Myocyte (in vitro differentiated cells): ENCODE measurements around the gene PNPLA1. TPM values are rescaled to one million over a fixed set of nuclear protein-coding genes. Genes with fewer than 3 reads are reported as not detected.

Experiments
- DNase-seq: peaks from one replicate; pipeline ENCODE4 v3.0.0-alpha.2; 2012; ENCODE audit warnings: low read depth
- total RNA-seq: library from RNA; depleted of rRNA; stranded (reverse); fragments of >200 nt; gene quantifications from 2 replicates; pipeline ENCODE4 v1.2.3, GENCODE V29; 2014

PNPLA1 gene
- total RNA-seq, 1 donor from 2014 or later: not detected

- DNase-seq: no peak
Measured at GRCh38 chr6:36285187-36285671, 15.4 kb downstream of the PNPLA1 start.

GRCh38 chr6:36285797-36286196 lies 15.9 kb downstream of the PNPLA1 start:
- DNase-seq: no peak

GRCh38 chr6:36286858-36287257 lies 17.0 kb downstream of the PNPLA1 start:
- no peak for DNase-seq

- no peak for DNase-seq
Measured at GRCh38 chr6:36289281-36289878, 19.5 kb downstream of the PNPLA1 start.

- no peak for DNase-seq
Measured at GRCh38 chr6:36290668-36291620, 21.1 kb downstream of the PNPLA1 start.

DNA sequence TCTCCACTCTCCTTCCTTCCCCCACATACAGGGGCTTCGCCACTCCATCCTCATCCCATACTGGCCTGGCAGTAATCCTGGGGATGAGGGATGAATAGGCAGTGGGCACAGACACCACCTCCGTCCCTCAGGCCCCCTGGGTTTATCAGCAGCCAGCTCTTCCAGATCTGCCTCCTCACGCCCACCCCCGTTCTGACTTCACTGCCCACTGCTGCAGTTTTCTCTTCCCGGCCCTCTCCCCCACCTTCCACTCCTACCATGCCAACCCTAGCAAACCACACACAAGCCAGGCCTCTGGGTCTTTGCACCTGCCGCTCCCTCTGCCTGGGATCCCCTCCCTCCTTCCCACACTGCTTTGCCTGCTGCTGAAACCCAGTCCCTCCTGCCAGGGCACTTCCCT lies 22.3 kb downstream of the PNPLA1 start:
- peak; percentile 32 for DNase-seq

GRCh38 chr6:36296240-36296639 lies 26.4 kb downstream of the PNPLA1 start:
- no peak for DNase-seq

GRCh38 chr6:36297051-36297450 lies 27.2 kb downstream of the PNPLA1 start:
- peak; percentile 7 for DNase-seq

- peak; percentile 76 for DNase-seq
Measured at GRCh38 chr6:36297511-36297910, 27.7 kb downstream of the PNPLA1 start.

DNA sequence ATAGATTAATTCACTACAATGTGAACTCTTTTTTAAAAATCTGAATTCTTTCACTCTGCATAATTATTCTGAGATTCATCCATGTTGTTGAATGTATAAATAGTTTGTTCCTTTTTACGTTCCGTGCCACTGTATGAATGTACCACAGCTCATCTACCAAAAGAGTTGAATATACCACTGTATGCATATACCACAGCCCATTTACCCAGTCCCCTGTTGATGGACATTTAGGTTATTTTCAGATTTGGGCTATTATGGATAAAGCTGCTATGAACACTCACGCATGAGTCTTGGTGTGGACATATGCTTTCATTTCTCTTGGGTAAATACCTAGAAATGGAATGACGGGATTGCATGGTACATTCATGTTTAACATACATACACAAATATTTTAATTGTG lies 28.2 kb downstream of the PNPLA1 start:
- DNase-seq: no peak

DNA sequence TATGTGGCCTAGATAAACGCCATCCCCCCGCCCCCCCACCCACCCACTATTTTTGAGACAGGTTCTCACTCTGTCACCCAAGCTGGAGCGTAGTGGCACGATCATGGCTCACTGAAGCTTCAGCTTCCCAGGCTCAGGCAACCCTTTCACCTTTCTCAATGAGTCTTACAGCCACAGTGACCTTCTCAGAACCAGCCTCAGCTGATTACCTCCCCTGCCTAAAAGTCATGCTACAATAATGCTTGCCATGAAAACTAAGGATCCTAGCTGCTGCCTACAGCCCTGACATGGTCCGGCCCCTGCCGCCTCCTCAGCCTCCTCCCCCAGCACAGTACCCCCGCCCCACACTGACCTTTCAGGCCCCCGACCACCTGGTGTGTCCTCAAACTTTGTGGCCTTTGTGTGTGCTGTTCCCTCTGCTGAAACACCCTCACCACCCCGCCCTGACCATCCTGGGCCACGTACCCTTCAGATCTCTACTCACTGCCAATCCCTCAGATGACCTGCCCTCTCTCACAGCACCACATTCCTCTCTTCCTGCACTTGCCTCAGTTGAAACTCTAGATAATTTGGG lies 31.3 kb downstream of the PNPLA1 start:
- DNase-seq: no peak

DNA sequence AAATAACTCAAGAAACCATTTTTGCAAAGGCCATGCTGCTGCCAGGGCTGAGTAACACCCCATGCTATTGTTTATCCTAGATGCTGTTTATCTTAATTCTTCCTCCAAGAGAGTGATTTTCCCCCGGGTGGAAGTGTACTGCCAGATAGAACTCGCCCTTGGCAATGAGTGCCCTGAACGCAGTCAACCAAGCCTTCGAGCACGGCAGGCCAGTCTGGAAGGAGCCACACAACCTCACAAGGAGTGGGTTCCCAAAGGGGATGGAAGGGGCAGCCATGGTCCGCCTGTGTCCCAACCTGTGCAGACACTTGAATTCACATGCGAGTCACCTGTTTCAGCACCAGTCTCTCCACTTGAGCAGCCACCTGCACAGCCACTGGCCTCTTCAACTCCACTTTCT lies 31.9 kb downstream of the PNPLA1 start:
- DNase-seq: no peak

- peak; percentile 88 for DNase-seq
Measured at GRCh38 chr6:36302227-36302976, 32.5 kb downstream of the PNPLA1 start.

DNA sequence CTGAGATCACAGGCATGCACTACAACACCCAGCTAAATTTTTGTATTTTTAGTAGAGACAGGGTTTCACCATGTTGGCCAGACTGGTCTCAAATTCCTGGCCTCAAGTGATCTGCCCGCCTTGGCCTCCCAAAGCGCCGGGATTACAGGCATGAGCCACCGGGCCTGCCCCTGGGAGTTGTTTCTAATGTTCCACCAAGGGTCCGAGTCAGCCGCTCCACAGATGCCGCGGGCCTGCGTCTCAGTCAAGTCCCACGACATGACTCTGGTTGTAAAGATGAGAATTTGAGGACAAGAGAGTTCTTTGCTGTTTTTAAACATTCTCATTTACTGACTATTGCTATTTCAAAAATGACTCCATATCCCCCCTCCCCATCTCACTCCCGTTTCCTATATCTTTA lies 36.0 kb downstream of the PNPLA1 start:
- no peak for DNase-seq

DNA sequence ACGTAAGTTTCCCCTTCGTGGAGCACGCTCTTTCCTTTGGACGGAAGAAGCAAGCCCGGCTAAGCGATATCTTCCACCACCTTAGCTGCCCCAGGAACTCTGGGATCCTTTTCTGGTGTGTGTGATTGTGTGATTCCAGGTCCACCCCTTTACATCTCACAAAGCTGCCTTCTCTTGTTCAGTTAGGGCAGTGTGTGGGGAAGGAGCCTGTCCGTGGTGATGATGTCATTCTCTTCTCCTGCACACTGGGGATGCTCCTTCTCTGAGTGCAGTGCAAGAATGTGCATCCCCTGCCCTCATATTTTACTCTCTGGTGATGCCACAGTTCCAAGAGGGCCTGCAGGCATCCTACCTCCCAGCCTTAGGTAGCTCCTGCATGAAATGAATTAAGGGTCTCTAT lies 36.5 kb downstream of the PNPLA1 start:
- DNase-seq: no peak

GRCh38 chr6:36308514-36308913 lies 38.7 kb downstream of the PNPLA1 start:
- DNase-seq: no peak

- DNase-seq: no peak
Measured at GRCh38 chr6:36309203-36309602, 39.3 kb downstream of the PNPLA1 start.

DNA sequence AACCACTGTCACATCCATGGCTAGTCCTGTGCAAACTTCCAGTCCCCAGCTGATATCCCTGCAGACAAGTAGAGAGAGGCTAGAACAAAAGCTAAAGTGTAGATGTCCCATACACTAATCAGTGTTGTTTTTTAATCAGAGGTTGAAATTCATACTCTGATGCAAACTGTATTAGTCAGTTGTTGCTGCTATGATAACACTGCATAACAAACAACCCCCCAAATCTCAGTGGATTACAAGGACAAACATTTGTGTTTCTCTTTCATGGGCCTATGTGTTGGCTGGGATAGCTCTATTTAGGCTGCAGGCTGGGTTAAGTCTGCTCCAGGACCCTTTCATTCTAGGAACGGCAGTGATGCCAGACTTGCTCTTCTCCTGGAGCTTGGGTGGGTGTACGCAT lies 40.0 kb downstream of the PNPLA1 start:
- no peak for DNase-seq

DNA sequence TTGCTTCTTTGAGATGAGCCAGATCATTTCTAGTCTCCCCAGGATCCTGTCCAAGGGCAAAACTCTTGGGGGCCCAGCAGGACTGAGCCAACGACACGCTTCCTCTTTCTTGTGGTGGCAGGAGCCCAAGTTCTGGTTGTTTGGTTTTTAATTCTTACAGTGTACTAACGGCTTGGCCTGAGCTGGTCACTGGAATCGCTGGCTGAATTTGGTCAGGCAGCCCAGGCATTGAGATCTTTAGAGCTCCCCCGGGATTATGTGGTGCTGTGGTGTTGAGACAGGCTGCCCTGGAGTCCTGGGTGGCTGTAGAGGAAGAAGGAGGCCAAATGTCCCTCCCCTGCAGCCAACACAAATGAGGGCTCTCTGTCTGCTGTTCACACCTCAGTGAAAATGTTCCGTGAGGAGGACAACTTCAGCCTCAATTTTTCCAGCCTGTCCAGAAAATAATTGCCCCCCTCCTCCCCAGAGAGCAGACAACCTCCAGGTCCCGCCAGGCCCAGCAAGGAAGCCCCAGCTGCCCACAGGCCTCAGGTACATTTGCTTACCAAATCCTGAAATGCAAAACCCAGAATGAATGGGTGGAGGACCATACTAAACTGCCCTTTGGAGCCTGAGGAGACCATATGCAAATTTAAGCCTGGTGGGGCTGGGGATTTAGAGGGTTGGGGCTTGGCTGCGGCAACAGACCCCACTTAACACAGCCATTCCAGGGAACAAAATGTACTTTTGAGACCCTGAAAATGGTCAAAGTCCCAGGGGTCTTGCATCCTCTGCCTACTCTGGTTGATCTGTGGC lies 43.2 kb downstream of the PNPLA1 start:
- DNase-seq: no peak

- DNase-seq: no peak
Measured at GRCh38 chr6:36313649-36313936, 43.7 kb downstream of the PNPLA1 start.
